Endothelial cell of umbilical vein (primary cell): ENCODE results near the gene SURF1. TPM values are rescaled to one million over a fixed set of nuclear protein-coding genes. Genes with fewer than 3 reads are reported as not detected.

Experiments
- BruUV-seq: library from RNA; stranded (reverse); fragments of 400-500 nt; replicated peaks from 2 replicates; lab custom pipeline; 2021; lab: Mats Ljungman, UMichigan
- CTCF ChIA-PET: fragments of 300-600, 350-600 bp; sonication (Branson Sonifier 250); formaldehyde crosslinking; loops from one replicate; lab custom pipeline; 2021; ENCODE audit warnings: antibody characterized with exemption, inconsistent platforms; lab: Charles Lee
- POLR2A ChIA-PET: fragments of 300-600, 350-600 bp; sonication (Branson Sonifier 250); formaldehyde crosslinking; loops from one replicate; lab custom pipeline; 2021; ENCODE audit warnings: antibody characterized with exemption, inconsistent platforms; lab: Charles Lee
- DNase-seq: peaks from one replicate; pipeline ENCODE4 v3.0.0-alpha.2; 2011; ENCODE audit warnings: low read depth, low spot score
- FAIRE-seq: peaks from 2 replicates; lab custom pipeline; 2011; peaks lifted over from hg19 to GRCh38; lab: Jason Lieb, UNC
- H2AFZ ChIP-seq: 2 replicates; pipeline ENCODE4 v1.6.0; 2012; ENCODE audit warnings: low read depth, low read length, control low read depth, inconsistent platforms
- H3K27ac ChIP-seq: 2 replicates; pipeline ENCODE4 v1.5.1; 2011; ENCODE audit warnings: low read depth, mild to moderate bottlenecking, control low read depth, low read length, moderate library complexity; ENCODE audit not compliant: insufficient read depth
- H3K27me3 ChIP-seq, 2 experiments: 2 replicates each; pipeline versions ENCODE4 v1.6.0 to v1.6.1; 2011; ENCODE audit warnings: low read length in 2 of 2, mixed read lengths in 1 of 2; ENCODE audit not compliant: control insufficient read depth in 2 of 2, insufficient read depth in 2 of 2
- H3K36me3 ChIP-seq, 2 experiments: 2 replicates in 1 of 2; 3 replicates in 1 of 2; pipeline ENCODE4 v1.5.1; 2011; ENCODE audit warnings: low read length in 2 of 2, mild to moderate bottlenecking in 1 of 2, moderate library complexity in 1 of 2; ENCODE audit not compliant: control insufficient read depth in 2 of 2, insufficient read depth in 2 of 2; ENCODE audit errors: extremely low read depth in 1 of 2
- H3K4me1 ChIP-seq: 3 replicates; pipeline ENCODE4 v1.5.1; 2011; ENCODE audit warnings: mild to moderate bottlenecking, low read length; ENCODE audit not compliant: control insufficient read depth, insufficient read depth; ENCODE audit errors: extremely low read depth
- H3K4me2 ChIP-seq: 2 replicates; pipeline ENCODE4 v1.6.1; 2011; ENCODE audit warnings: low read length, control low read depth, mixed read lengths; ENCODE audit not compliant: insufficient read depth
- H3K4me3 ChIP-seq, 3 experiments: fragments of 200-600 bp in 1 of 3; sonication (generic), shearing (Covaris generic) in 1 of 3; replicated peaks in 1 of 3; 2 replicates each; pipeline ENCODE4 v1.5.1; 2011 to 2016; ENCODE audit warnings: control low read depth in 3 of 3, low read length in 3 of 3, mild to moderate bottlenecking in 2 of 3, inconsistent platforms in 1 of 3, low read depth in 1 of 3, moderate library complexity in 1 of 3; ENCODE audit not compliant: insufficient read depth in 1 of 3
- H3K79me2 ChIP-seq: 2 replicates; pipeline ENCODE4 v1.6.0; 2012; ENCODE audit warnings: low read length, inconsistent platforms; ENCODE audit not compliant: control insufficient read depth, insufficient read depth
- H3K9ac ChIP-seq: replicated peaks from 2 replicates; pipeline ENCODE3; 2011; ENCODE audit warnings: low read length, control low read depth; ENCODE audit not compliant: insufficient read depth; ENCODE audit errors: extremely low read depth
- H3K9me1 ChIP-seq: replicated peaks from 3 replicates; pipeline ENCODE4 v1.6.0; 2011; ENCODE audit warnings: mild to moderate bottlenecking, low read length; ENCODE audit not compliant: control insufficient read depth, insufficient read depth; ENCODE audit errors: extremely low read depth
- H3K9me3 ChIP-seq: replicated peaks from 2 replicates; pipeline ENCODE4 v1.5.1; 2012; ENCODE audit warnings: low read length, inconsistent platforms; ENCODE audit not compliant: control insufficient read depth, insufficient read depth
- H4K20me1 ChIP-seq: replicated peaks from 2 replicates; pipeline ENCODE3; 2011; ENCODE audit warnings: mild to moderate bottlenecking, low read length; ENCODE audit not compliant: control insufficient read depth, insufficient read depth; ENCODE audit errors: extremely low read depth
- EZH2 ChIP-seq: IDR thresholded peaks from 2 replicates; pipeline ENCODE4 v1.6.1; 2012; ENCODE audit warnings: borderline replicate concordance, low read depth, mild to moderate bottlenecking, moderate library complexity, low read length, inconsistent platforms; ENCODE audit not compliant: severe bottlenecking
- FOS ChIP-seq: IDR thresholded peaks from 2 replicates; pipeline ENCODE4 v1.6.1; 2011; ENCODE audit warnings: mild to moderate bottlenecking, low read length, moderate library complexity, borderline replicate concordance; ENCODE audit not compliant: insufficient read depth
- GATA2 ChIP-seq: IDR thresholded peaks from 2 replicates; pipeline ENCODE4 v1.7.0; 2011; ENCODE audit warnings: low read depth, mild to moderate bottlenecking, moderate library complexity, mixed read lengths, low read length; ENCODE audit not compliant: insufficient read length, insufficient read depth
- JUN ChIP-seq: IDR thresholded peaks from 2 replicates; pipeline ENCODE4 v1.6.1; 2011; ENCODE audit warnings: borderline replicate concordance, low read depth; ENCODE audit not compliant: insufficient read length, insufficient read depth
- MYC ChIP-seq: IDR thresholded peaks from one replicate; pipeline ENCODE4 v1.6.1; 2011; ENCODE audit warnings: mild to moderate bottlenecking, low read depth, low read length
- POLR2A ChIP-seq: IDR thresholded peaks from 2 replicates; pipeline ENCODE4 v1.6.1; 2012; ENCODE audit warnings: low read depth, mild to moderate bottlenecking, control low read depth, low read length
- POLR2AphosphoS5 ChIP-seq: IDR thresholded peaks from 2 replicates; pipeline ENCODE4 v1.6.1; 2012; ENCODE audit warnings: low read depth, mild to moderate bottlenecking, control low read depth, low read length, moderate library complexity; ENCODE audit not compliant: insufficient read depth
- dilution Hi-C: fragments of 300-500 bp; cut with MboI; formaldehyde crosslinking; loops from one replicate; pipeline ENCODE4 v1.15.0; 2019; ENCODE audit warnings: low sequenced_read_pairs; ENCODE audit not compliant: extremely low pct_ligation_motif_present
- intact Hi-C: fragments of 100-400 bp; cut with micrococcal nuclease; formaldehyde crosslinking; loops from one replicate; pipeline ENCODE4 v1.10.0; 2022
- polyA plus RNA-seq, 4 experiments: library from polyadenylated mRNA; depleted of rRNA in 3 of 4; stranded (reverse) in 3 of 4; unstranded in 1 of 4; fragments of >200 nt; gene quantifications; 2 replicates each; pipeline versions ENCODE4 v1.2.1 to v1.2.3, GENCODE V29; 2011 to 2012; ENCODE audit warnings: missing spikeins in 1 of 4
- total RNA-seq: library from RNA; stranded (reverse); gene quantifications from 2 replicates; pipeline ENCODE4 v1.2.3, GENCODE V29; 2021
- TF ChIP-seq, protein P1 (sequence below), 2 donors: IDR thresholded peaks; 1 replicate in 1 of 2; 2 replicates in 1 of 2; pipeline ENCODE4 v1.5.1; 2011; ENCODE audit warnings: low read length in 2 of 2, mild to moderate bottlenecking in 2 of 2, moderate library complexity in 2 of 2, control low read depth in 1 of 2, inconsistent platforms in 1 of 2, low read depth in 1 of 2; ENCODE audit not compliant: insufficient read depth in 1 of 2; ENCODE audit errors: extremely low read depth in 1 of 2
- TF ChIP-seq, protein P2 (sequence below): IDR thresholded peaks from 2 replicates; pipeline ENCODE4 v1.6.1; 2011; ENCODE audit not compliant: insufficient read depth, insufficient read length

The SURF1 gene
- total and polyA plus RNA-seq, 2 donors (not counting 3 experiments of a cell fraction or from before 2014, with no cell fraction given): 22.8 to 27.1 TPM

DNA sequence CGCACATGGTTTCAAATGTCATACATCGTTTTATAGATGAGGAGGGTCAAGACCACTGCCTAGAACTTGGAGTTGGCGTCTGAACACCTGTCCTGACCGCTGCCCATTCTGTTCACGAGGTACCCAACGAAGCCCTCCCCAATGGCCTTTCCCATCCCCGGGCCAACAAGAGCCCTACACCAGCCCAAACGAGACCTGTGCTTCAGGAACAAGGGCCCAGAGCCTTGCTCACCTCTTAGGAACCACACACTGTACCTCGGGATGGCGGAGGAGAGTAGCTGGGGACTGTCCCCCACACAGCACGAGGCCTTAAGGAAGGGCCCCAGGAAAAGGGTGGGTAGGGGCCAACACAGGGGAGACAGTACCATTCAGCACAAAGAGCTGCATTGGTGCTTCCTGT lies 23.3 kb downstream of the SURF1 start:
- Histone ChIP-seq H3K9me1 (no peaks in the 10 kb centered on the region), H3K4me3 (no peak overlapping the region), H4K20me1 (no peaks in the 10 kb centered on the region), H3K79me2 (peaks cover 23% of the 10 kb centered on the region), H3K9ac (no peak overlapping the region), H3K27ac (no peak overlapping the region), H3K4me2 (no peak overlapping the region), H3K4me1 (peaks cover 7% of the 10 kb centered on the region), H2AFZ (no peak overlapping the region), H3K27me3 (no peaks in the 10 kb centered on the region), H3K9me3 (no peaks in the 10 kb centered on the region), H3K36me3 (peaks cover 11 to 38% of the 10 kb centered on the region in 2 experiments)
- ChIA-PET CTCF (no interaction called here), POLR2A (no interaction called here)
- FAIRE-seq (no peak), DNase-seq (no peak)
- dilution Hi-C loops (no loop called here), intact Hi-C loops (no loop called here)
- TF ChIP-seq JUN: no peak
- TF ChIP-seq, protein P1, sequence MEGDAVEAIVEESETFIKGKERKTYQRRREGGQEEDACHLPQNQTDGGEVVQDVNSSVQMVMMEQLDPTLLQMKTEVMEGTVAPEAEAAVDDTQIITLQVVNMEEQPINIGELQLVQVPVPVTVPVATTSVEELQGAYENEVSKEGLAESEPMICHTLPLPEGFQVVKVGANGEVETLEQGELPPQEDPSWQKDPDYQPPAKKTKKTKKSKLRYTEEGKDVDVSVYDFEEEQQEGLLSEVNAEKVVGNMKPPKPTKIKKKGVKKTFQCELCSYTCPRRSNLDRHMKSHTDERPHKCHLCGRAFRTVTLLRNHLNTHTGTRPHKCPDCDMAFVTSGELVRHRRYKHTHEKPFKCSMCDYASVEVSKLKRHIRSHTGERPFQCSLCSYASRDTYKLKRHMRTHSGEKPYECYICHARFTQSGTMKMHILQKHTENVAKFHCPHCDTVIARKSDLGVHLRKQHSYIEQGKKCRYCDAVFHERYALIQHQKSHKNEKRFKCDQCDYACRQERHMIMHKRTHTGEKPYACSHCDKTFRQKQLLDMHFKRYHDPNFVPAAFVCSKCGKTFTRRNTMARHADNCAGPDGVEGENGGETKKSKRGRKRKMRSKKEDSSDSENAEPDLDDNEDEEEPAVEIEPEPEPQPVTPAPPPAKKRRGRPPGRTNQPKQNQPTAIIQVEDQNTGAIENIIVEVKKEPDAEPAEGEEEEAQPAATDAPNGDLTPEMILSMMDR (IDR thresholded peaks at IDR 0.05; ENCODE audit: extremely low read depth in 1 of 2, insufficient read depth in 1 of 2, low read depth in 1 of 2, low read length in 2 of 2): no peak
- TF ChIP-seq FOS: no peak
- no peak for TF ChIP-seq MYC
- TF ChIP-seq GATA2: no peak
- TF ChIP-seq POLR2A: no peak
- TF ChIP-seq, protein P2, sequence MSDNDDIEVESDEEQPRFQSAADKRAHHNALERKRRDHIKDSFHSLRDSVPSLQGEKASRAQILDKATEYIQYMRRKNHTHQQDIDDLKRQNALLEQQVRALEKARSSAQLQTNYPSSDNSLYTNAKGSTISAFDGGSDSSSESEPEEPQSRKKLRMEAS: no peak
- TF ChIP-seq POLR2AphosphoS5: no peak
- no peak for TF ChIP-seq EZH2
- no TSS peak for BruUV-seq
